ENCODE measurements around the gene NSUN2. TPM values are rescaled to one million over a fixed set of nuclear protein-coding genes. Genes with fewer than 3 reads are reported as not detected.
"Not testable (repeated sequence)": the region's sequence is repeated elsewhere in the genome, so short reads cannot be mapped to it uniquely, and the experiment has no call there.

Gene NSUN2
- total RNA-seq, 1 experiment from 2014 or later: 90.7 TPM

DNA sequence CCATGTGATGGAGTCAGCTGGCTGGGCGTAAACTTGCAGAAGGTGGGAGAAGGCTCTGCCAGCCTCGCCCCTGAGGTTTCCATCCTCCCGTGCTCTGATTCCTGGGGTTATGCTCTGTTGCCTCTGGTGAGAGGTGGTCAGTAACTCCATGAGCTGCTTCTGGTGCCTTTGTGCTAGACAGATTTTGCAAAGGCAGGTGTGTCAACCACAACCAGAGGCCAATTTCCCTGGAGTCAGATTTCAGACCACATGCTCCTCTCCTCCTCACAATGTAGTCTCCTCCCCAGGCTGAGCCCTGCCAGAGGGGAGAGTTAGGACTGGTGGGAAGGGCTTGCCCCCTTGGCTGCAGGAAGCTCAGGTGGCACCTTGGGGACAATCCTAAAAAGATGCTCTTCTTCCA is 41.6 kb upstream of the NSUN2 start:
- Mint-ChIP-seq H3K36me3 (ENCODE audit: insufficient read depth, unreplicated experiment) (no peaks in the 10 kb centered on the region), H3K4me3 (ENCODE audit: low read depth, unreplicated experiment) (no peak overlapping the region), H3K4me1 (ENCODE audit: low read depth, unreplicated experiment) (no peaks in the 10 kb centered on the region), H3K27me3 (ENCODE audit: unreplicated experiment) (no peaks in the 10 kb centered on the region), H3K27ac (ENCODE audit: unreplicated experiment) (no peak overlapping the region), H3K9me3 (ENCODE audit: low read depth, unreplicated experiment) (no peaks in the 10 kb centered on the region)
- CTCF ChIA-PET: no interaction called here
- TF ChIP-seq, protein P1, sequence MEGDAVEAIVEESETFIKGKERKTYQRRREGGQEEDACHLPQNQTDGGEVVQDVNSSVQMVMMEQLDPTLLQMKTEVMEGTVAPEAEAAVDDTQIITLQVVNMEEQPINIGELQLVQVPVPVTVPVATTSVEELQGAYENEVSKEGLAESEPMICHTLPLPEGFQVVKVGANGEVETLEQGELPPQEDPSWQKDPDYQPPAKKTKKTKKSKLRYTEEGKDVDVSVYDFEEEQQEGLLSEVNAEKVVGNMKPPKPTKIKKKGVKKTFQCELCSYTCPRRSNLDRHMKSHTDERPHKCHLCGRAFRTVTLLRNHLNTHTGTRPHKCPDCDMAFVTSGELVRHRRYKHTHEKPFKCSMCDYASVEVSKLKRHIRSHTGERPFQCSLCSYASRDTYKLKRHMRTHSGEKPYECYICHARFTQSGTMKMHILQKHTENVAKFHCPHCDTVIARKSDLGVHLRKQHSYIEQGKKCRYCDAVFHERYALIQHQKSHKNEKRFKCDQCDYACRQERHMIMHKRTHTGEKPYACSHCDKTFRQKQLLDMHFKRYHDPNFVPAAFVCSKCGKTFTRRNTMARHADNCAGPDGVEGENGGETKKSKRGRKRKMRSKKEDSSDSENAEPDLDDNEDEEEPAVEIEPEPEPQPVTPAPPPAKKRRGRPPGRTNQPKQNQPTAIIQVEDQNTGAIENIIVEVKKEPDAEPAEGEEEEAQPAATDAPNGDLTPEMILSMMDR (IDR thresholded peaks at IDR 0.05; ENCODE audit: unreplicated experiment): no peak
- intact Hi-C loops (cut with micrococcal nuclease; ENCODE audit: unreplicated experiment): no loop called here
- no peak for DNase-seq
- no TSS peak for BruUV-seq (replicated peaks)

DNA sequence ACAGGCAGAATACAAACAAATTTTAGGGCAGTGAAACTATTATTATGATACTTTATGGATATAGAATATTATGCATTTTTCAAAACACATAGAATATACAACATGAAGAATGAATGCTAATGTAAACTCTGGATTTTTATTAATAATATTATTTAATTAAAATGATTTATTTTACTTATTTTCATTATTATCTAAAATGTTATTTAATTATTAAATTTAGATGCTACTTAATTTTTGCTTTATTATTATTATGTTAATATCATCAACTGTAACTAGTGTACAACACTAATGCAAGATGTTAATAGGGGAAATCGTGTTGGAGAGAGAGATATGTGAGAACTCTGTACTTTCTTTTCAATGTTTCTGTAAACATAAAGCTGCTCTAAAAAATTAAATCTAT is 41.1 kb upstream of the NSUN2 start:
- Mint-ChIP-seq H3K4me1 (ENCODE audit: low read depth, unreplicated experiment) (no peaks in the 10 kb centered on the region), H3K4me3 (ENCODE audit: low read depth, unreplicated experiment) (no peak overlapping the region), H3K9me3 (ENCODE audit: low read depth, unreplicated experiment) (no peaks in the 10 kb centered on the region), H3K27me3 (ENCODE audit: unreplicated experiment) (no peaks in the 10 kb centered on the region), H3K36me3 (ENCODE audit: insufficient read depth, unreplicated experiment) (no peaks in the 10 kb centered on the region), H3K27ac (ENCODE audit: unreplicated experiment) (no peak overlapping the region)
- intact Hi-C loops (cut with micrococcal nuclease; ENCODE audit: unreplicated experiment): no loop called here
- no peak for DNase-seq
- TF ChIP-seq, protein P1 (IDR thresholded peaks at IDR 0.05; ENCODE audit: unreplicated experiment): no peak
- CTCF ChIA-PET: no interaction called here
- no TSS peak for BruUV-seq (replicated peaks)

DNA sequence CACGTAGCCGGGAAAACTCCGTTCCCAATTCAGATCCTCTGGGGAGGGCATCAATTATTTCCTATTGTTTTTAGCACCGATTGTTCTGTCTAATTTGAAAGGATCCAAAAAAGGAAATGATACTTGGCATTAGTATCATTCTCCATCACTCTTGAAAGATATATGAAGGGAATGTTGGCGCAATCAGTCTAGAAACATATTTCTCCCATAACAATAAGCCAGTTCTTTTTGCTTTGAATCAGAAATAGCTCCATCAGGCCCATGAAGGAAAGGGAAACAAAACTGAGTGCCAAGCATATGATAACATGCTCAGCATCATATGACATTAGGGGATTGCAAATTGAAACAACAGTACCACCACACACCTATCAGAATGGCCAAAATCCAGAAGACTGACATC is 40.2 kb upstream of the NSUN2 start:
- Mint-ChIP-seq H3K4me3 (ENCODE audit: low read depth, unreplicated experiment) (no peak overlapping the region), H3K4me1 (ENCODE audit: low read depth, unreplicated experiment) (no peaks in the 10 kb centered on the region), H3K27ac (ENCODE audit: unreplicated experiment) (no peak overlapping the region), H3K27me3 (ENCODE audit: unreplicated experiment) (no peaks in the 10 kb centered on the region), H3K9me3 (ENCODE audit: low read depth, unreplicated experiment) (no peaks in the 10 kb centered on the region), H3K36me3 (ENCODE audit: insufficient read depth, unreplicated experiment) (no peaks in the 10 kb centered on the region)
- CTCF ChIA-PET: no interaction called here
- DNase-seq: no peak
- intact Hi-C loops (cut with micrococcal nuclease; ENCODE audit: unreplicated experiment): no loop called here
- no TSS peak for BruUV-seq (replicated peaks)
- TF ChIP-seq, protein P1 (IDR thresholded peaks at IDR 0.05; ENCODE audit: unreplicated experiment): no peak

DNA sequence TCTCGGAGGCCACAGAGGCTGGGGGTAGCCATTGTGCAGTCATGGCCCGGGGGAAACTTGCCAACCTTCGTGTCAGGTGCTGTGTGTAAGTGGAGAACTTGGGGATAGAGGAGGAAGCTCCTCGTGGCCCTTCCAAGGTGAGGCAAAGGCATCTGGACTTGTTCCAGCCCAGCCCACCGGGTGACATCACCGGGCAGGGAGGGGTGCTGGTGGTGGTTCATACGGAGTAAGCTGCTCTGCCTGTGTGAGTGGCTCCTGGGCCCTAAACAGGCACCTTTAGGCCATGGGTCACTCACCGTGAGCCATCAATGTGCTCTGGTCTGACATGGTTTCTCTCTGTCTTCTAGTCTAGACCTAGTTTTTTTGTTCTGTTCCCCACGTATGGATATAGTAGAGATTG is 35.9 kb upstream of the NSUN2 start:
- H3K36me3 Mint-ChIP-seq (ENCODE audit: insufficient read depth, unreplicated experiment); H3K4me3 Mint-ChIP-seq (ENCODE audit: low read depth, unreplicated experiment); H3K9me3 Mint-ChIP-seq (ENCODE audit: low read depth, unreplicated experiment); H3K4me1 Mint-ChIP-seq (ENCODE audit: low read depth, unreplicated experiment); BruUV-seq (replicated peaks); H3K27ac Mint-ChIP-seq (ENCODE audit: unreplicated experiment); CTCF ChIA-PET; H3K27me3 Mint-ChIP-seq (ENCODE audit: unreplicated experiment); intact Hi-C loops (cut with micrococcal nuclease; ENCODE audit: unreplicated experiment); DNase-seq: not testable (repeated sequence)

DNA sequence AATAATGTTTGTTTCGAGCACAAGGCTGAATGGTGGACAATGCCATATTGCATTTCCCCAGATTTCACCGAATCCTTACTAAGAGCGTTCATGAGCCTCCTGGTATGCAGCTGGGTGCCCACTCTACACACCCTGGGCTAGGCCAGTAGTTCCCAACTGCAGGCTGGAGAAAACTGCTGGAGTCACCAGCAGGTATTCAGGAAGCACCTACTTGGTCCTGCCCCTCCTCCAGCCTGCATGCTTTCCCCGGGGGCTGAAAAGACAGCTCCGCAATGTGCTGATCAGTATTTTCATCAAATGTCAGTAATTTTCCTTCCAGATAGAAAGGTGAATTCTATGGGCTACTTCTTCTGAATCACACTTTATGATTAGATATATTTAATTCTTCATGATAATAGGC is 34.8 kb upstream of the NSUN2 start:
- Mint-ChIP-seq H3K4me3 (ENCODE audit: low read depth, unreplicated experiment) (no peak overlapping the region), H3K9me3 (ENCODE audit: low read depth, unreplicated experiment) (no peaks in the 10 kb centered on the region), H3K27ac (ENCODE audit: unreplicated experiment) (no peak overlapping the region), H3K36me3 (ENCODE audit: insufficient read depth, unreplicated experiment) (peaks cover 10% of the 10 kb centered on the region), H3K27me3 (ENCODE audit: unreplicated experiment) (no peaks in the 10 kb centered on the region), H3K4me1 (ENCODE audit: low read depth, unreplicated experiment) (no peaks in the 10 kb centered on the region)
- BruUV-seq (replicated peaks): no TSS peak
- no peak for DNase-seq
- intact Hi-C loops (cut with micrococcal nuclease; ENCODE audit: unreplicated experiment): no loop called here
- CTCF ChIA-PET: no interaction called here
- TF ChIP-seq, protein P1 (IDR thresholded peaks at IDR 0.05; ENCODE audit: unreplicated experiment): no peak
